Natural killer cell (primary cell): ENCODE data around the gene PCDH9. TPM values are rescaled to one million over a fixed set of nuclear protein-coding genes. Genes with fewer than 3 reads are reported as not detected.

Experiments used
- ATAC-seq, 3 donors: fragments of 150-1000 bp in 2 of 3; fragments of 200-7000 bp in 1 of 3; cut with Tn5 transposase; 1 replicate in 1 of 3; 2 replicates in 2 of 3; pipeline ENCODE4 v1.10.0; 2021; ENCODE audit warnings: mild to moderate bottlenecking in 2 of 3, moderate library complexity in 2 of 3
- DNase-seq, 2 donors: peaks; one replicate each; pipeline versions ENCODE4 v3.0.0 to v3.0.0-alpha.2; 2013 to 2021; ENCODE audit warnings: mixed read lengths in 1 of 2
- H3K27ac ChIP-seq: one replicate; pipeline ENCODE4 v1.5.1; 2013; ENCODE audit warnings: mild to moderate bottlenecking, low read length
- H3K27me3 ChIP-seq: one replicate; pipeline ENCODE4 v1.6.1; 2013; ENCODE audit warnings: low read length; ENCODE audit not compliant: control insufficient read depth, insufficient read depth
- H3K36me3 ChIP-seq: one replicate; pipeline ENCODE4 v1.6.1; 2013; ENCODE audit warnings: low read length; ENCODE audit not compliant: control insufficient read depth, insufficient read depth
- H3K4me1 ChIP-seq: one replicate; pipeline ENCODE4 v1.6.1; 2013; ENCODE audit warnings: low read length; ENCODE audit not compliant: control insufficient read depth, insufficient read depth
- H3K4me3 ChIP-seq: one replicate; pipeline ENCODE4 v1.5.1; 2013; ENCODE audit warnings: low read length
- H3K9me3 ChIP-seq: one replicate; pipeline ENCODE4 v1.6.1; 2013; ENCODE audit warnings: low read length; ENCODE audit not compliant: control insufficient read depth, insufficient read depth
- H3K27ac Mint-ChIP-seq, 2 donors: one replicate each; pipeline ENCODE4 v1.8.0; 2022; ENCODE audit warnings: mild to moderate bottlenecking in 2 of 2, mixed read lengths in 2 of 2, moderate library complexity in 1 of 2
- H3K27me3 Mint-ChIP-seq, 2 donors: one replicate each; pipeline ENCODE4 v1.8.0; 2022; ENCODE audit warnings: low read depth in 2 of 2, mixed read lengths in 2 of 2
- H3K36me3 Mint-ChIP-seq: one replicate; pipeline ENCODE4 v1.8.0; 2022; ENCODE audit warnings: mixed read lengths
- H3K4me1 Mint-ChIP-seq, 2 donors: one replicate each; pipeline ENCODE4 v1.8.0; 2022; ENCODE audit warnings: mixed read lengths in 2 of 2
- H3K4me3 Mint-ChIP-seq: one replicate; pipeline ENCODE4 v1.8.0; 2022; ENCODE audit warnings: mild to moderate bottlenecking, moderate library complexity, mixed read lengths
- H3K9me3 Mint-ChIP-seq, 2 donors: one replicate each; pipeline ENCODE4 v1.8.0; 2022; ENCODE audit warnings: mixed read lengths in 2 of 2
- WGBS: methylation state at CpG from one replicate; pipeline ENCODE4 v1.1.7; 2013; ENCODE audit warnings: missing lambda C conversion rate; ENCODE audit not compliant: insufficient coverage; 5-methylcytosine and 5-hydroxymethylcytosine counted together
- intact Hi-C: fragments of 100-400 bp; cut with micrococcal nuclease; formaldehyde crosslinking; loops from one replicate; pipeline ENCODE4 v1.14.2; 2022
- total RNA-seq, 4 donors: library from RNA; stranded (reverse); fragments of 120-200 nt in 1 of 4; gene quantifications; one replicate each; pipeline versions ENCODE4 v1.2.3 to v1.2.4, GENCODE V29; 2013 to 2022
- TF ChIP-seq, protein P1 (sequence below): fragments of 200-600 bp; IDR thresholded peaks from one replicate; pipeline ENCODE4 v1.8.0; 2022; ENCODE audit warnings: antibody characterized with exemption

The PCDH9 gene
- total RNA-seq, 3 donors from 2014 or later (not counting 1 experiment from before 2014, with no cell fraction given): 0.43 to 1.5 (median 0.68) TPM

DNA sequence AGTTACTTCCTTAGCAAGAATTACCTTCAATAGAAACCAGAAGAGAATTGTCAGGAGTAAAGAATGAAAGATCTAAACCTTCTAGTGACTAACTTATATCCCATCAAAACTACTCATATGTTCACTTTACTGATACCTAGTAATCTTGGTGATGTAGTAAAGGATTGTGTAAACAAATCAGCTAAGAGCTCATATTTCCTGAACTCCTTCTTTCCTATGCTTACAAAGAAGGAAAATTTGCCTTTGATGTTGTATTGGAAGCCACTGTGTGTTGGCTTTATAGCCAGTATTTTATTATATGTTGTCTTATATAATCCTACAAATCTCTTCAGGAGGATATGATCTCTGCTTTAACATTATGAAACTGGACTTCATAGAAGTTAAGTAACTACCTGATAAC lies 671.0 kb downstream of the PCDH9 start:
- no peaks in the 10 kb centered on the region for H3K27me3 Mint-ChIP-seq
- H3K9me3 ChIP-seq: no peaks in the 10 kb centered on the region
- H3K4me1 Mint-ChIP-seq: no peaks in the 10 kb centered on the region
- H3K27ac ChIP-seq: no peak overlapping the region
- no peak overlapping the region for H3K27ac Mint-ChIP-seq
- H3K9me3 Mint-ChIP-seq: peaks cover 3 to 14% of the 10 kb centered on the region in 2 donors
- H3K4me1 ChIP-seq: no peaks in the 10 kb centered on the region
- no peak overlapping the region for H3K4me3 Mint-ChIP-seq
- H3K36me3 ChIP-seq: no peaks in the 10 kb centered on the region
- DNase-seq (no peak), ATAC-seq (no peak)
- H3K27me3 ChIP-seq: no peaks in the 10 kb centered on the region
- H3K4me3 ChIP-seq: no peak overlapping the region
- TF ChIP-seq, protein P1, sequence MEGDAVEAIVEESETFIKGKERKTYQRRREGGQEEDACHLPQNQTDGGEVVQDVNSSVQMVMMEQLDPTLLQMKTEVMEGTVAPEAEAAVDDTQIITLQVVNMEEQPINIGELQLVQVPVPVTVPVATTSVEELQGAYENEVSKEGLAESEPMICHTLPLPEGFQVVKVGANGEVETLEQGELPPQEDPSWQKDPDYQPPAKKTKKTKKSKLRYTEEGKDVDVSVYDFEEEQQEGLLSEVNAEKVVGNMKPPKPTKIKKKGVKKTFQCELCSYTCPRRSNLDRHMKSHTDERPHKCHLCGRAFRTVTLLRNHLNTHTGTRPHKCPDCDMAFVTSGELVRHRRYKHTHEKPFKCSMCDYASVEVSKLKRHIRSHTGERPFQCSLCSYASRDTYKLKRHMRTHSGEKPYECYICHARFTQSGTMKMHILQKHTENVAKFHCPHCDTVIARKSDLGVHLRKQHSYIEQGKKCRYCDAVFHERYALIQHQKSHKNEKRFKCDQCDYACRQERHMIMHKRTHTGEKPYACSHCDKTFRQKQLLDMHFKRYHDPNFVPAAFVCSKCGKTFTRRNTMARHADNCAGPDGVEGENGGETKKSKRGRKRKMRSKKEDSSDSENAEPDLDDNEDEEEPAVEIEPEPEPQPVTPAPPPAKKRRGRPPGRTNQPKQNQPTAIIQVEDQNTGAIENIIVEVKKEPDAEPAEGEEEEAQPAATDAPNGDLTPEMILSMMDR: no peak
- intact Hi-C loops: no loop called here
- no peaks in the 10 kb centered on the region for H3K36me3 Mint-ChIP-seq

DNA sequence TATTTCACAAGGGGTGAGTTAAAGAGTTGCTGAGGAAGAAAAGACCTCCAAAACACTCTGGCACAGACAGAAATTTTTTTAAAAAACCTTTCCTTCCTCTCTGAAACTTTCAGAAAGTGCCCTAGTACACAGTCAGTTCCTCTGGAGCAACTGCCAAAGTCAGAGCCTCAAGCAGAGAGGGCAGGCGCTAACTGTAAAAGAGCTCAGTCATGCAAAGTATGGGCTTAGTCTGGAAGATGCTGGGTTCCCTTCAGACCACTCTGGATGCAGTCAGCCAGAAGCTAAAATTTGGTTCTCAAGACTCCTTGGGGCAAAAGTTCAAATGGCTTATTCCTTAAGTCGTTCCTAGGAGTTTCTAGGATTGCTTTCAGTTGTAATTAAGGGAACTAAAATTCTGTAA lies 671.6 kb downstream of the PCDH9 start:
- Histone ChIP-seq H3K27ac (no peak overlapping the region), H3K27me3 (no peaks in the 10 kb centered on the region), H3K36me3 (no peaks in the 10 kb centered on the region), H3K4me3 (no peak overlapping the region), H3K4me1 (no peaks in the 10 kb centered on the region), H3K9me3 (no peaks in the 10 kb centered on the region)
- peaks cover 3 to 12% of the 10 kb centered on the region in 2 donors for H3K9me3 Mint-ChIP-seq
- no peak for ATAC-seq
- no peaks in the 10 kb centered on the region for H3K27me3 Mint-ChIP-seq
- TF ChIP-seq, protein P1: no peak
- H3K4me1 Mint-ChIP-seq: no peaks in the 10 kb centered on the region
- intact Hi-C loops: no loop called here
- no peak overlapping the region for H3K4me3 Mint-ChIP-seq
- H3K27ac Mint-ChIP-seq: no peak overlapping the region
- 75% methylated on average over 2 of the region's 2 CpGs for WGBS
- no peaks in the 10 kb centered on the region for H3K36me3 Mint-ChIP-seq
- no peak for DNase-seq

- Histone ChIP-seq H3K4me3 (no peak overlapping the region), H3K36me3 (no peaks in the 10 kb centered on the region), H3K27ac (no peak overlapping the region), H3K4me1 (no peaks in the 10 kb centered on the region), H3K9me3 (no peaks in the 10 kb centered on the region), H3K27me3 (no peaks in the 10 kb centered on the region)
- 100% methylated on average over 1 of the region's 3 CpGs for WGBS
- no peak overlapping the region for H3K4me3 Mint-ChIP-seq
- intact Hi-C loops: no loop called here
- H3K27ac Mint-ChIP-seq: no peak overlapping the region
- H3K4me1 Mint-ChIP-seq: no peaks in the 10 kb centered on the region
- no peak for DNase-seq
- TF ChIP-seq, protein P1: no peak
- H3K27me3 Mint-ChIP-seq: no peaks in the 10 kb centered on the region
- H3K36me3 Mint-ChIP-seq: no peaks in the 10 kb centered on the region
- ATAC-seq: no peak
- H3K9me3 Mint-ChIP-seq: peaks cover 3 to 6% of the 10 kb centered on the region in 2 donors
Observed at GRCh38 chr13:66557357-66557756, 672.8 kb downstream of the PCDH9 start.

GRCh38 chr13:66556306-66556705 lies 673.8 kb downstream of the PCDH9 start:
- DNase-seq: no peak
- Mint-ChIP-seq H3K4me1 (no peaks in the 10 kb centered on the region), H3K9me3 (peaks cover 3 to 9% of the 10 kb centered on the region in 2 donors), H3K4me3 (no peak overlapping the region), H3K27me3 (no peaks in the 10 kb centered on the region), H3K27ac (no peak overlapping the region), H3K36me3 (no peaks in the 10 kb centered on the region)
- H3K27ac ChIP-seq: no peak overlapping the region
- H3K4me1 ChIP-seq: no peaks in the 10 kb centered on the region
- H3K9me3 ChIP-seq: no peaks in the 10 kb centered on the region
- ATAC-seq: no peak
- no peaks in the 10 kb centered on the region for H3K36me3 ChIP-seq
- TF ChIP-seq, protein P1: no peak
- intact Hi-C loops: no loop called here
- no peak overlapping the region for H3K4me3 ChIP-seq
- no peaks in the 10 kb centered on the region for H3K27me3 ChIP-seq
